Stimulated activated CD4-positive, alpha-beta T cell treated with anti-CD3 and anti-CD28 coated beads, Interleukin-2, amount 100 ng/mL, for 4 hours (primary cell): Measurements from ENCODE around the gene RNF181.
A peak's percentile ranks its signal among the peaks of the same experiment; 100 is the strongest.
"Not testable (repeated sequence)": the region's sequence is repeated elsewhere in the genome, so short reads cannot be mapped to it uniquely, and the experiment has no call there.

Experiments
- DNase-seq: peaks from one replicate; pipeline ENCODE4 v3.0.0-alpha.2; 2020; ENCODE audit warnings: low read depth

Gene RNF181

DNA sequence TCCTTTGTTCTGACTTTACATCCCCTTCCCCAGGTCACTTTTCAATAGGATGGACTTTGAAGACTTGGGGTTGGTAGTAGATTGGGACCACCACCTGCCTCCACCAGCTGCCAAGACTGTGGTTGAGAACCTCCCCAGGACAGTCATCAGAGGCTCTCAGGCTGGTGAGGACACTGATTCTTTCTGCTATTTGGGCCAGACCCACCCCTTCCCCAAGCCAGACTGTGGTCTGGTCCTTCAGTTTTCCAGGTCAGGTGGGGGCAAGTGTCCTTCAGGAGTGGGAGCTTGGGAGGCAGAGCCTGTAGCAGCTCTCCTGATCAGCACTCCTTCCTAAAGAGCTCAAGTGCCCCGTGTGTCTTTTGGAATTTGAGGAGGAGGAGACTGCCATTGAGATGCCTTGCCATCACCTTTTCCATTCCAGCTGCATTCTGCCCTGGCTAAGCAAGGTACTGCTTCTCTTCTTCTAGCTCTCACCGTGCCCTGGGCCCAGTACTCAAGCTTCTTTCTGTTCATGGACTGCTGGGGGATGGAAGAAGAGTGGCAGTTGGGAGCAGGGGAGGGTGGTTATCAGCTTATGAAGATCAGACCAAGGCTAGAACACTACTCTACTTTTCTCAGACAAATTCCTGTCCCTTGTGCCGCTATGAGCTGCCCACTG, 1.1 kb downstream of the RNF181 start:
- DNase-seq: no peak

DNA sequence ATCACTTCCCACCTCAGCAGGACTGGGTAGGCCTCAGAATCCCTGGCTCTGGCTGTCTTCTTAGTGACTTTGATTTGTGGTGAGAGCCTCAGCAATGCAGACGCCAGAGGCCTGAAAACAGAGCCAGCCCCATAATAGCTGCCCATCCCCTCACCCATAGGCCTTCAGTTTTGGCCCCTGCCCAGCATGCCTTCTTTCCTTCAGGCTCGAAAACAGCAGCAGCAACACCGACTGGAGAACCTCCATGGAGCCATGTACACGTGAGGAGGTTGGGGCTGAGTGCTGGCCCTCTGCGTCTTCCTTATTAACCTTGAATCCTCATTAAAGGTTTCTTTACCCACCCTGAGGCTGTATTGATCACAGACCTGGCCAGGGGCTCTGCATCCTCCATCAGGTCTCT, 1.7 kb downstream of the RNF181 start:
- DNase-seq: no peak

DNA sequence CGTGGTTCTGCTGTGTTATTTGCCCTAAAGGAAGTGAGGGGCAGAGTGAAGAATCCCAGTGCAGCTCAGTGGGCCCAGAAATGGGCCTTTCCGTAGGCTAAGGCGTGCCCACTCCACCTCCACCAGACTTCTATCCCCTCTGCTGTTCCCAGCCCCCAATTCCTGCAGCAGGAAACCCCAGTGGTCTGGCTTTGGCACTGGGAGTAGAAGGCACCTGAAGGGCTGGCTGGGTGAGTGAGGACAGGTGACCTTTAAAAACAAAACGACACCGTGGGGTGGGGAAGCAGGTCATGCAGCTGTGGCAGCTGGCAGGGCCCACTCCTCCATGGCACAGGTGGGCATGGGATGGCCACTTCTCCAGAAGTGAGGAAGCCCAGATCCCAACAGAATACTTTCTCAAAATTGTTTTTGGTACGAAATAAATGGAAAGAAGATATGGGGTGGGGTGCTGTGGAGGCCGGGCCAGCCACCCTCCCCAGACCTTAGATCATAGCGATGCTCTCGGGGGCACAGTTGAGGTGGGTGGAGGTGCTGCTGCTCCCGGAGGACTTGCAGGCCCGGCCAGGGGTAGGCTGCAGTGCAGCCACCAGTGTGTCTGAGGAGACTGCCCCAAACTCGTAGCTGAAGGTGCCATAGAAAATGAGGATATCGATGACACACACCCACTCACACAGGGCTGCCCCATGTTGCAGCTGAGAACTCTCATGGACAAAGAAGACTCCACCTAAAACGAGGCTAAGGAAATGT, 3.2 kb downstream of the RNF181 start:
- DNase-seq: no peak

GRCh38 chr2:85599468-85600234, 4.1 kb downstream of the RNF181 start:
- DNase-seq: no peak

DNA sequence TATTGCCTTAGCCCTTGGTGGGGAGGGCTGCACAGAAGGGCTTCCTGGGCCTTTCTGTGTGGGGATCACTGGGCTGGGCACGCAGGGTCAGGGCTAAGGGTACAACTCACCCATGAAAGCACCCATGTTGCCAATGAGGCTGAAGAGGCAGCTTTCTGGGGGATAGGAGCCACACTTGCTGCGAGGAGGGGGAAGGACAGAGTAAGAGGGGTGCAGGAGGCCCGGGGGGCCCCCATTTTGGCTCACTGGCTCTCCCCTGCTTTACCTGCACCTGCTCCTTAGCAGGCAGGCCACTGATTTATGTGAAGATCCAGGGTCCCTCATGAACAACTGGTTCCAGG, 4.7 kb downstream of the RNF181 start:
- no peak for DNase-seq

GRCh38 chr2:85600951-85601770, 5.6 kb downstream of the RNF181 start:
- DNase-seq: no peak

- no peak for DNase-seq
Observed at GRCh38 chr2:85601771-85602475, 6.4 kb downstream of the RNF181 start.

DNA sequence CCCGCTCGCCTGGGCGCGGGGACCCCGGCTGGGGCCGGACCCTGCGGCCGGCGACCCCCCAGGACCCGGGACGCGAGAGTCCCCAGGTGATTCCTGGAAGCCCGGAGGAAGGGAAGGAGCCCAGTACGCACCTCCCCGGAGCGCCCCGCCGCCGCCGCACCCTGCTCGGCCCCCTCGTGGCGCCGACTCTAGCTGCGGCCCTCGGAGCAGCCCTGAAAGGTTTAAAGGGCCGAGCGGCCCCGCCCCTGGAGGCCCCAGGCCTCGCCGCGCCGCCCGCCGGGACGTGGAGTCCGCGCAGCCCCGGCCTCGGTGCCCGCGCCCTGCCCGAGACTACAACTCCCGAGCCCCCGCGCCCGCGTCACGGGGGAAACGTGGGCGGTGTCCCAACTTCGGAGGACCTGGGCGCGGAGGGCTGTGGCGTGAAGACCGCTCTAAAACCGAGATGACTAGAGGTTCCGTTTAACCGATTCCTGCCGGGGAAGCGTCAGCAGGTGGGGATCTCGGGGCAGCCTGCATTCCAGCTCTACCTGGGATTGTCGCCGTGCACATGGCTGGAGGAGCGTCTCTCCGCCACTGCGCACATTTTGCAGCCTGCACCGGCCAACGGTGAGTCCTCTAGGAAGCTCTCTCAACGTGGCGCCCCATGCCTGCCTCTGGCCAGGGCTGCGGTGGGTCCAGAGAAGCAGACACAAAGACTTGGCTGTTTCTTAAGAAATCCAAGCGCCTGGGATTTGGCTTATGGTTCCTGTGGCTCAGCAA, 7.1 kb downstream of the RNF181 start, which contains the start of gene TMEM150A:
TMEM150A (minus strand) TSS at position 223 of the 759 bp plus-strand sequence. CDS start 750 bp downstream, outside the sequence.
- peak; percentile 78 for DNase-seq

DNA sequence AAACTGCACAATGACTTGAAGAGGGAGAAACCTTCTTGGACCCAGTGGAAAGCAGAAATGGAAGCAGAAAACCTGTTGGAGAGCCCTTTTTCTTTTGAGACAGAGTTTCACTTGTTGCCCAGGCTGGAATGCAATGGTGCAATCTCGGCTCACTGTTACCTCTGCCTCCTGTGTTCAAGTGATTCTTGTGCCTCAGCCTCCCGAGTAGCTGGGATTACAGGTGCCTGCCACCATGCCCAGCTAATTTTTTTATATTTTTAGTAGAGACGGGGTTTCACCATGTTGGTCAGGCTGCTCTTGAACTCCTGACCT, 8.5 kb downstream of the RNF181 start:
- not testable (repeated sequence) for DNase-seq

- DNase-seq: no peak
Observed at GRCh38 chr2:85604568-85605339, 9.2 kb downstream of the RNF181 start.

- DNase-seq: no peak
Observed at GRCh38 chr2:85605406-85606115, 10.0 kb downstream of the RNF181 start.

DNA sequence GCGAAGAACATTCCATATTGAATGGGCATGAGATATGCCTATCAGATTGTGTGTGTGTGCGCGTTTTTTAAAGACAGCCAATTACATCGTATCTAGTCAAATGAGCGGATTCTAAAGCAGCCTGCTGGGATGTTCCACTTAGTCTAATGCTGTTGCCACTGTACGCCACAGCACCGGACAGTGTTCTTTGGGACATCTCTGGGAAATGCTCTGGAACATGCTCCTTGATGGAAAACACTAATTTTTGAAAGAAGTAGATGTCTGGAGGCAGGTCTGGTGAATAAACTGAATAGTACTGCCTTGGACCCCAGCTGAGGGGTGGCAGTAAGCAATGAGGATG, 10.5 kb downstream of the RNF181 start:
- no peak for DNase-seq

DNA sequence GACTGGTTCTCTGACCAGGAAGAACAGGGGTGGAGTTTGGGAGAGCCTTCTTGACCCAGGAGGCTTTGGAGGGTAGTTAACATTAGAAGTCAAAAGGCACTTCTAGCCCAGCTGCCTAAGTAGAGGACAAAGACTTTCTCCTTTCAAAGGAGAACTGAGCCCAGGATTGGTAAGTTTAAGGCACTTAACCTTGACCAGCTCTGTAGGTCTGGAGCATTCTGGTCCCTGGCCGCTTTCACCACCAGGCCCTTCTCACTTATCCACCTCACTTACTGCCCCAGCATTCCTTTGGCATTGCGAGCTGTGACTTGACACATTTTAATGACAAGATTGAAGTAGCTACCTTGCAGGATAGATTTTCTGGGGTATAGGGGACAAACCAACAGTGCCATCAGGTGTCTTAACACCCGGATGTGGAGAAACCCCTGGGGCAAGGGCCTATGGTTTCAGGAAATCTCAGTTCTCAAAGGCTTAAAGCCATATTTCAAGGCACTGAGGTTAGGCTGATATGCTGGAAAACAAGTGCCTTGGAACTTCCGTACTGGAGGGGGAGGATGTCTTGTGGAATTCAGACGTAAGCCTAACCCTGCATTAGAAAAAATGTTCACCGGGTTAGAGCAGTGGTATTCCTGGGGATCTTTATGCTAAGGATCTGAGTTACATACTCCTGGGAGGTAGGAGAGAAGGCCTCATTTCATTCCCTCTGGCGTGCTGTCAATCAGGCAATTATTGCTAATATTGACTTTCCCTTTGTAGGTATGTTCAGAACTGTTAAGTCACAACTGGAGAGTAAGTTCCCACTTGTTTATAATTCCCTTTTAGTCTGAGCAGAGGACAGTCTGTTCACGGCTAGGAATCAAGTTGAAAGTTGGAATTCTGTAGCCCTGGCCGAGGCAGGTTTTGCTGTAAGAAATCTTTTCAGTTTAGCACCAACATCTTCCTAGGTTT, 12.0 kb downstream of the RNF181 start:
- DNase-seq: no peak

- DNase-seq: no peak
Observed at GRCh38 chr2:85611217-85611704, 15.7 kb downstream of the RNF181 start.

DNA sequence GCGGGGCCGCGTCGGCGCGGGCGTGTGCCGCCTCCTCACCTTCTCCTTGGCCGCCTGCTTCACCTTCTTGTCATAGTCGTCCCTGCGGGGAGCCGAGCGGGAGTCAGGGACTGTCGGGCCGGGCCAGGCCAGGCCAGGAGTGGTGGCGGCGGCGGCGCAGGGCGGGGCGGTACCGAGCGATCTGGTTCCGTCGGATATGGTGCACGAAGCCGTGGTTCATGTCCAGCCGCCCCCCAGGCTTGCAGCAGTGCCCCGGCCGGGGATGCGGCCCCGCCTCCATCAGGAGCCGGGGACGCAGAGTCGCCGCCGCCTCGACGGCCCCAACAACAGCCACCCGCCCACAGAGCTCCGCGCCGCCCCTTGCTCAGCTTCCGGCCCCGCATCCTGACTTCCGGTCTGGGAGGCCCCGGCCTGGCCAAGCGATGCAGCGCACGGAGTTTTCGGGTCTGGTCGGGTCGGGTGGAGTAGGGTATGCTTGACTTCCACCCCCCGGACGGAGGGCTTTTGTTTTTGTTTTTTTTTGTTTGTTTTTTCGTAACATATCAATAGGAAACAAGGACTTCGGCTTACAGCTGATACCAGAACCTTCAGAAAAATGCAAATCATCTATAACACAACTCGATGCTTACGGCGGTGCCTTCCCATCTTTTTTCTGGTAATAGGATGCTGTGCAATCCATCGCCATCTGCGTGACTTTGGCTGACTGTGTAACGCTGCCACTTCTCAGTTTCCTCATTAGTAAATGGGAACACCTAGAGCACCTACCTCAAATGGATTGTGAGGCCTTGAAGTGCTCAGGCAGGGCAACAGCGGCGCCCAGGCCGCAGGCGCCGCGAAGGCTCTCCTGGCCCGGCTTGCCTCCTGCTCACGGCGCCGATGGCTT, 16.4 kb downstream of the RNF181 start, which contains the start of gene C2orf68:
C2orf68 (minus strand) TSS at position 362 of the 883 bp plus-strand sequence; CDS start at position 280, 82 bp downstream.
- DNase-seq: peak; percentile 71

GRCh38 chr2:85613717-85614515, 18.4 kb downstream of the RNF181 start:
- no peak for DNase-seq
